ENCODE data around the gene LYPD6B. TPM values are rescaled to one million over a fixed set of nuclear protein-coding genes. Genes with fewer than 3 reads are reported as not detected.

The LYPD6B gene
- total RNA-seq, 2 experiments from 2014 or later, result not detected

GRCh38 chr2:149258531-149258930 lies 220.0 kb downstream of the LYPD6B start:
- H3K27me3 Mint-ChIP-seq, result no peaks in the 10 kb centered on the region
- POLR2A ChIA-PET, result no interaction called here

GRCh38 chr2:149259136-149259535 lies 220.6 kb downstream of the LYPD6B start:
- Mint-ChIP-seq H3K4me3 (no peak overlapping the region), H3K9me3 (peaks cover 2% of the 10 kb centered on the region), H3K4me1 (no peaks in the 10 kb centered on the region), H3K27ac (no peak overlapping the region), H3K27me3 (no peaks in the 10 kb centered on the region), H3K36me3 (ENCODE audit: low read depth) (no peaks in the 10 kb centered on the region)
- ChIA-PET POLR2A (no interaction called here), CTCF (no interaction called here)
- DNase-seq, result no peak

More at GRCh38 chr2:149258531-149258930, 220.0 kb downstream of the LYPD6B start:
- no peaks in the 10 kb centered on the region for H3K4me1 Mint-ChIP-seq
- H3K27ac Mint-ChIP-seq, result no peak overlapping the region
- no peak overlapping the region for H3K4me3 Mint-ChIP-seq
- no peaks in the 10 kb centered on the region for H3K36me3 Mint-ChIP-seq (ENCODE audit: low read depth)
- no peak for DNase-seq
- CTCF ChIA-PET, result no interaction called here
- H3K9me3 Mint-ChIP-seq, result peaks cover 3% of the 10 kb centered on the region

GRCh38 chr2:149261692-149262091 lies 223.2 kb downstream of the LYPD6B start:
- H3K4me3 Mint-ChIP-seq, result no peak overlapping the region
- ChIA-PET POLR2A (no interaction called here), CTCF (no interaction called here)
- no peak for DNase-seq
- H3K9me3 Mint-ChIP-seq, result no peaks in the 10 kb centered on the region
- no peaks in the 10 kb centered on the region for H3K27me3 Mint-ChIP-seq
- H3K36me3 Mint-ChIP-seq (ENCODE audit: low read depth), result no peaks in the 10 kb centered on the region
- no peak overlapping the region for H3K27ac Mint-ChIP-seq
- H3K4me1 Mint-ChIP-seq, result no peaks in the 10 kb centered on the region

Other genes with a start within 250 kb of the LYPD6B start
- gene KIF5C, start 163.5 kb upstream of the LYPD6B start, total RNA-seq, result 1 to 10 TPM; 6.0 to 6.1 TPM